ENCODE results near the gene PDE3B. TPM values are rescaled to one million over a fixed set of nuclear protein-coding genes. Genes with fewer than 3 reads are reported as not detected.

Gene PDE3B
- total RNA-seq, 1 donor: 0.43 TPM

GRCh38 chr11:14892577-14892976 lies 249.0 kb downstream of the PDE3B start:
- DNase-seq (ENCODE audit: low read depth): no peak
- H3K4me3 ChIP-seq (ENCODE audit: low read depth, low read length): peak overlapping the region; percentile 79
- no peak for TF ChIP-seq CTCF (IDR thresholded peaks at IDR 0.05; ENCODE audit: insufficient read depth, low read depth, low read length)

DNA sequence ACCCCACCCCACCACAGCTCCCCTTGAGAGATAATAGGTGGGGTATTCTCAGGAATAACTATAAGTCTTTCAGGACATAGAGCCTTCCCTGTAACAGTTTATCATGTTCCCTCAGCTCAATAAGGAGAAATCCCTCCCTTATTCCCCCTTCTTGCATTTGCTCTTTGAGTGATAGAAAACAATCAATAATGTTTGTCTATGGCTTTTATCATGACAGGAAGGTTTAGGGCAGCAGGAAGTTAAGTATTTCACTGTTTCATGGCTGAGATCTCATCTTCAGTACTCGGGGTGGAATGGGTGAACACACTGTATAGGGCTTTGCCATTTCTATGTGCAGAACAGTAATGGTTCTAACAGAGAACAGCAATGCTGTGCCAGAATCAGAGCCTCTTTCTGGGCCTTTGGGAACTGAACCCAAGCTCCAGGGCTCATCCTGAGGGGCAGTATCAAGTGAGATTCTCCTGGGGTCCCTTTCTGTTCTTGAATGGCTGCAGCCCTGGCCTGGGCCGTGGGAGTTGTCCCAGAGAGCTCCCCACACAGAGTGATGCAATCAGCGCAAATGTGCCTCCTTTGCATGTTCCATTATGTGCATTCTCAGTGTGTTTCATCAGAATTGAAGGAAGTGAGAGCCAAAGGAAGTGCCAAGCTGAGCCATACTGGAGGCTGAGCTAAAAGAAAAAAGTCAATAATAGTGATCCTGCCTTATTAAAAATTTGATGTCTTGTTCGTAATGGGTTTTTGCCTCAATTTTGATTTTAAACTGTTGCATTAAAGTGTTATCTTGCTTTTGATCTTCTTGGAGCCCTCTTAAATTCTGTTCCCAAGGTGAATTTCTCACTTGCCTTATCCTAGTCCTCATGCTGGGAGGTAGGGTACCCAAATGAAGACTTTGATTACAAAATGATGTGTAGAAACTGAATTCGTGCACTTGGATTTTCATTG lies 251.3 kb downstream of the PDE3B start:
- no peak for TF ChIP-seq CTCF (IDR thresholded peaks at IDR 0.05; ENCODE audit: insufficient read depth, low read depth, low read length)
- no peak overlapping the region for H3K4me3 ChIP-seq (ENCODE audit: low read depth, low read length)
- DNase-seq (ENCODE audit: low read depth): peak; percentile 77

- no peak for TF ChIP-seq CTCF (IDR thresholded peaks at IDR 0.05; ENCODE audit: insufficient read depth, low read depth, low read length)
- no peak for DNase-seq (ENCODE audit: low read depth)
- H3K4me3 ChIP-seq (ENCODE audit: low read depth, low read length): no peak overlapping the region
Observed at GRCh38 chr11:14898355-14898754, 254.8 kb downstream of the PDE3B start.

DNA sequence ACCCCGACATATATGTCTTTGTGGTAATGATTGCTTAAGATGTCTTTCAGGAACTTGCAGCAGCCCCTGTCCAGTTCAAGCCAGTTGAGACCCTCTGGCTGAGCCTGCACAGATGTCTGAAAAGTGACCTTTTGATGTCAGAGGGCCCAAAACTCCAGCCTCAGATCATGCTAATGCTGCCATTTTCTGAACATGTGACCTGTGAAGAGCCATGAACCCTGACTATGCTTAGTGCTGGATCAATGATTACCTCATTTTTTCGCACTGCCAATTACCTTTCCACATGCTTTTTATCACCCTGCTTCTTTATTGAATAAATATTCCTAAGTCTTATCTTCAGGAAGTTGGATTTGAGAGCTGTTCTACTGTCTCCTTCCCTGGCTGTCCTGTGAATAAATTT lies 255.3 kb downstream of the PDE3B start:
- TF ChIP-seq CTCF (IDR thresholded peaks at IDR 0.05; ENCODE audit: insufficient read depth, low read depth, low read length): no peak

GRCh38 chr11:14902650-14903350 lies 259.2 kb downstream of the PDE3B start:
- no peak overlapping the region for H3K4me3 ChIP-seq (ENCODE audit: low read depth, low read length)
- TF ChIP-seq CTCF (IDR thresholded peaks at IDR 0.05; ENCODE audit: insufficient read depth, low read depth, low read length): no peak
- peak; percentile 27 for DNase-seq (ENCODE audit: low read depth)

More for the DNA sequence above, 255.3 kb downstream of the PDE3B start:
- DNase-seq (ENCODE audit: low read depth): no peak
- no peak overlapping the region for H3K4me3 ChIP-seq (ENCODE audit: low read depth, low read length)

- TF ChIP-seq CTCF (IDR thresholded peaks at IDR 0.05; ENCODE audit: insufficient read depth, low read depth, low read length): peak; percentile 88
- DNase-seq (ENCODE audit: low read depth): peak; percentile 55
- H3K4me3 ChIP-seq (ENCODE audit: low read depth, low read length): peak overlapping the region; percentile 59
Observed at GRCh38 chr11:14904745-14905103, 261.1 kb downstream of the PDE3B start.

All from fibroblast of villous mesenchyme (primary cell).